PC-3 (cell line): Measurements from ENCODE around the gene HNRNPAB.

Experiments used
- CTCF ChIP-seq: fragments of 300-600 bp; sonication (generic); conservative IDR thresholded peaks from 2 replicates; pipeline ENCODE4 v1.5.1; 2017; ENCODE audit warnings: antibody characterized with exemption, low read depth, mild to moderate bottlenecking, low read length
- EZH2 ChIP-seq: fragments of 300-600 bp; sonication (generic); IDR thresholded peaks from one replicate; pipeline ENCODE4 v1.6.1; 2017; ENCODE audit warnings: antibody characterized with exemption, mild to moderate bottlenecking, low read length; ENCODE audit not compliant: unreplicated experiment
- EZH2phosphoT487 ChIP-seq: fragments of 300-600 bp; sonication (generic); IDR thresholded peaks from 2 replicates; pipeline ENCODE4 v1.6.1; 2018; ENCODE audit warnings: mild to moderate bottlenecking, antibody characterized with exemption, low read length, borderline replicate concordance

- TF ChIP-seq CTCF (no peak), EZH2 (no peak), EZH2phosphoT487 (no peak)
Measured at GRCh38 chr5:178238313-178238635, 33.9 kb downstream of the HNRNPAB start.
